ENCODE measurements around the gene TGFBR2.

TGFBR2 gene

DNA sequence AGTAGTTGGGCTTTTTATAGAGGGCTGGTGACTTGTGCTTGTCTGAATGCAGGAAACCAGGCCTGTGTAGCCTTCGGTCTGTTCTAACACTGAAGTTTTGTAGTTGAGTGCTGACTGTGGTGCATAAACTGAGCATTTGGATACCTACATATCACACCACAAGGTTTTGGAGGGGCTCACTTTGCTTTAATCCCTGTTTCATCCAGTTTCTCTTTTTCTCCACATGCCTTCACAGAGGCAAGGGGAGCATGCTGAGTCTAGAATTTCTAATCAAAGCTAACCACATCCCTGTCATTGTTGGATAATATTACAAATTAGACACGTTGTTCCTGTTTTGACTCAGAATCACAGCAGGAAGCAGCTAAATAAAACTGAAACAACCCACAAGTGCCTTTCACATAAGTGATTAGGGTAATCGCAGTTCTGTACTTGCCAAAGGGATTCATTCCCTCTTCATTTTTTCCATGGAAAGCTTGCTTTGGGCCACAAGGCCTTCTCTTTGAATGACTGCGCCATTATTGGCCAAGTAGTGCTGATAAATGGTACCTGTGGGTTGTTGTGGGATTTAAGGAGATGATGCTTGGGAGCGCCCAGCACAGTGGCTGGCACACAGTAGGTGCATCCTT lies 48.9 kb downstream of the TGFBR2 start:
- Histone ChIP-seq H3K36me3 (replicated peaks; ENCODE audit: low read depth, low read length) (peaks cover 54% of the 10 kb centered on the region), H3K9me3 (ENCODE audit: insufficient read depth, low read length) (no peaks in the 10 kb centered on the region), H3K79me2 (ENCODE audit: low read length) (no peaks in the 10 kb centered on the region), H3K27ac (ENCODE audit: low read length) (peak overlapping the region; percentile 7; the same call in 1 of the 2 replicates), H3K4me1 (ENCODE audit: low read length) (peaks cover 57% of the 10 kb centered on the region), H3K4me3 (ENCODE audit: low read length) (peak overlapping the region; percentile 27; the same call in 1 of the 2 replicates), H3K27me3 (ENCODE audit: low read depth, low read length) (peaks cover 78% of the 10 kb centered on the region), H2AFZ (ENCODE audit: low read depth, low read length) (no peak overlapping the region), H3K9ac (ENCODE audit: low read length) (no peak overlapping the region), H3K4me2 (ENCODE audit: low read length) (peak overlapping the region; percentile 61), H4K20me1 (ENCODE audit: insufficient read depth, low read length) (peaks cover 52% of the 10 kb centered on the region)
- peak; percentile 98 for TF ChIP-seq EZH2phosphoT487 (IDR thresholded peaks at IDR 0.05; ENCODE audit: low read depth)
- TF ChIP-seq, protein P1, sequence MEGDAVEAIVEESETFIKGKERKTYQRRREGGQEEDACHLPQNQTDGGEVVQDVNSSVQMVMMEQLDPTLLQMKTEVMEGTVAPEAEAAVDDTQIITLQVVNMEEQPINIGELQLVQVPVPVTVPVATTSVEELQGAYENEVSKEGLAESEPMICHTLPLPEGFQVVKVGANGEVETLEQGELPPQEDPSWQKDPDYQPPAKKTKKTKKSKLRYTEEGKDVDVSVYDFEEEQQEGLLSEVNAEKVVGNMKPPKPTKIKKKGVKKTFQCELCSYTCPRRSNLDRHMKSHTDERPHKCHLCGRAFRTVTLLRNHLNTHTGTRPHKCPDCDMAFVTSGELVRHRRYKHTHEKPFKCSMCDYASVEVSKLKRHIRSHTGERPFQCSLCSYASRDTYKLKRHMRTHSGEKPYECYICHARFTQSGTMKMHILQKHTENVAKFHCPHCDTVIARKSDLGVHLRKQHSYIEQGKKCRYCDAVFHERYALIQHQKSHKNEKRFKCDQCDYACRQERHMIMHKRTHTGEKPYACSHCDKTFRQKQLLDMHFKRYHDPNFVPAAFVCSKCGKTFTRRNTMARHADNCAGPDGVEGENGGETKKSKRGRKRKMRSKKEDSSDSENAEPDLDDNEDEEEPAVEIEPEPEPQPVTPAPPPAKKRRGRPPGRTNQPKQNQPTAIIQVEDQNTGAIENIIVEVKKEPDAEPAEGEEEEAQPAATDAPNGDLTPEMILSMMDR (IDR thresholded peaks at IDR 0.05; ENCODE audit: low read depth, low read length), result no peak

DNA sequence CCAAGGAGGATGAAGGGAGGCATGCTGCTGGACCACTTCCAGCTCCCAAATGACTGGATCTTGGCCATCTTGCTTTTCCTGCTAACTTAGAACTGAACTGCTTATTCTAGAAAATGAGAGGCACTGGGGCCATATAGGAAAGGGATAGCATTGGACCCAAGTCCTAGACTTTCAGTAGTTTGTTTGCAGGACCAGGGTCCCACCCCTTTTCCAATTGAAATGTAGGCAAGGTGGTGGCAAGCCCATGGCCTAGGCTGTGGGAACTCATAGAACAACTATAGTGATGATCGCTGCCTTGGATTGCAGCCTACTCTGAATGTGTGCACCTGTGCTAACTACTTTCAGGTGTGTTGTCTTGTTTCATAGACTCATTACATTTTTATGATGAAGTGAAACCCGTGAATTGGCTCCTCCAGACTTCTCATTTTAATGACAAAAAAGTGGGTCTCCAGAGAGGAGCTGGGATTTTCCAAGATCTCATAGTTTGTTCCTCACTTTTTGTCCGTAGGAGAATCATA lies 50.3 kb downstream of the TGFBR2 start:
- Histone ChIP-seq H3K27ac (ENCODE audit: low read length) (no peak overlapping the region), H3K4me1 (ENCODE audit: low read length) (peaks cover 57% of the 10 kb centered on the region), H2AFZ (ENCODE audit: low read depth, low read length) (no peak overlapping the region)

DNA sequence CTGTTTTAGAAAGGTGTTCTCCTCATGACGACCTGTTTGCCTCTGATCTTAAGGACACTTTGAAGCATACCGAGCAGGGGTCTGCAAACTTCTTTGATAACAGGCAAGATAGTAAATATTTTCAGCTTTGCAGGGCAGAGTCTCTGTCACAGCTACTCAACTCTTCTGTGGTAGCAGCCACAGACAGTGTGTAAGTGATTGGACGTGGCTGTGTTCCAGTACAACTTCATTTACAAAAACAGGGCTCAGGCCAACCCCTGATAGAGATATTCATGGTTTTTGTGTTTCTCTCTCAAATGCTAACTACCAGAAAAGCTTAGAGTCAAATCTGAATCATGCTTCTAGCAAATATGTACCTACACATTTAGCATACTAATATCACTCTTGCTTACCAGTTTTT lies 51.5 kb downstream of the TGFBR2 start:
- TF ChIP-seq EZH2phosphoT487 (IDR thresholded peaks at IDR 0.05; ENCODE audit: low read depth), result no peak
- Histone ChIP-seq H2AFZ (ENCODE audit: low read depth, low read length) (no peak overlapping the region), H3K27ac (ENCODE audit: low read length) (peak overlapping the region; percentile 31), H3K27me3 (ENCODE audit: low read depth, low read length) (peaks cover 80% of the 10 kb centered on the region), H3K36me3 (replicated peaks; ENCODE audit: low read depth, low read length) (peaks cover 43% of the 10 kb centered on the region), H3K4me2 (ENCODE audit: low read length) (peak overlapping the region; percentile 72), H3K9ac (ENCODE audit: low read length) (no peak overlapping the region), H4K20me1 (ENCODE audit: insufficient read depth, low read length) (peaks cover 56% of the 10 kb centered on the region), H3K4me1 (ENCODE audit: low read length) (peaks cover 57% of the 10 kb centered on the region), H3K79me2 (ENCODE audit: low read length) (no peaks in the 10 kb centered on the region), H3K9me3 (ENCODE audit: insufficient read depth, low read length) (no peaks in the 10 kb centered on the region), H3K4me3 (ENCODE audit: low read length) (peak overlapping the region; percentile 15; the same call in 1 of the 2 replicates)

More for the DNA sequence above, 50.3 kb downstream of the TGFBR2 start:
- no peak overlapping the region for H3K4me3 ChIP-seq (ENCODE audit: low read length)
- no peaks in the 10 kb centered on the region for H3K79me2 ChIP-seq (ENCODE audit: low read length)
- no peak overlapping the region for H3K9ac ChIP-seq (ENCODE audit: low read length)
- no peak for TF ChIP-seq EZH2phosphoT487 (IDR thresholded peaks at IDR 0.05; ENCODE audit: low read depth)
- TF ChIP-seq, protein P1 (IDR thresholded peaks at IDR 0.05; ENCODE audit: low read depth, low read length), result no peak
- H3K36me3 ChIP-seq (replicated peaks; ENCODE audit: low read depth, low read length), result peaks cover 50% of the 10 kb centered on the region
- H3K4me2 ChIP-seq (ENCODE audit: low read length), result peak overlapping the region; percentile 72
- H3K27me3 ChIP-seq (ENCODE audit: low read depth, low read length), result peaks cover 79% of the 10 kb centered on the region
- H4K20me1 ChIP-seq (ENCODE audit: insufficient read depth, low read length), result peaks cover 55% of the 10 kb centered on the region
- H3K9me3 ChIP-seq (ENCODE audit: insufficient read depth, low read length), result no peaks in the 10 kb centered on the region

DNA sequence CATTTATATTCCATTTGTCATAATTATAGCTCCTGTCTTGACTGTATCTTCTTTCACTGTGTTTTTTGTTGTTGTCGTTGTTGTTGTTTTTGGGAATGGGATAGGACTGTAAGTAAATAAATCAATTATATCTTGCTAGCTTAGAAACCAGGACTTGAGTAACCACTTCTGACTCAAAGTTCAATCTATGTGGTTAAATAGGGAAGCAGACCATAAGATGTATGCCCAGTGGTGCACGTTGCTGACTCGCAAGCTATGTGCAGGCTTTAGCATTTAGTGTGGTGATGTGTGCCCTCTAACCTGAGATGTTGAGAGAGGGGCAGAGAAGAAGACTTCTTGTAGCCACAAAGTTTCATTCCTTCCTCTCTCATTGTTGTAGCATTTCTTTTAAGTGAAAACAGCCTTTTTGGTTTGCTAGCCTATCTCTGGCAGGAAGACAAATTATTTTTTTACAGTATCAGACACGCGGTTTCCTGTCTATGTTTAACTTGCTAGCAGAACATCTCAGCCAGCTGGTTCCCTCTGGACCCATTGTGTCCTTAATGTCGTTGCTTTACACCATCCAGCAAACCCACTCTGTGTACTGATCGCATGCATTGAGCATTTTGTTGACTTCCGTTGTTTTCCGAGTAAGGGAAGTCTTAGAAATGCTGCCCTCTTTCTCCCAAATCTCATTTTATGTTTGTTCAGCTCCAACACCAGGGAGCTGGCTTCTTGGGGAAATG lies 52.1 kb downstream of the TGFBR2 start:
- no peaks in the 10 kb centered on the region for H3K79me2 ChIP-seq (ENCODE audit: low read length)
- H2AFZ ChIP-seq (ENCODE audit: low read depth, low read length), result no peak overlapping the region
- peak overlapping the region; percentile 31 for H3K27ac ChIP-seq (ENCODE audit: low read length)
- no peak overlapping the region for H3K9ac ChIP-seq (ENCODE audit: low read length)
- H3K9me3 ChIP-seq (ENCODE audit: insufficient read depth, low read length), result no peaks in the 10 kb centered on the region
- TF ChIP-seq, protein P1 (IDR thresholded peaks at IDR 0.05; ENCODE audit: low read depth, low read length), result peak; percentile 24; the same call in 1 of the 2 replicates
- peak; percentile 69; the same call in 1 of the 2 replicates for TF ChIP-seq EZH2phosphoT487 (IDR thresholded peaks at IDR 0.05; ENCODE audit: low read depth)
- H3K27me3 ChIP-seq (ENCODE audit: low read depth, low read length), result peaks cover 81% of the 10 kb centered on the region
- peaks cover 57% of the 10 kb centered on the region for H3K4me1 ChIP-seq (ENCODE audit: low read length)
- peak overlapping the region; percentile 72 for H3K4me2 ChIP-seq (ENCODE audit: low read length)
- peaks cover 41% of the 10 kb centered on the region for H3K36me3 ChIP-seq (replicated peaks; ENCODE audit: low read depth, low read length)
- peak overlapping the region; percentile 51 for H3K4me3 ChIP-seq (ENCODE audit: low read length)
- peaks cover 56% of the 10 kb centered on the region for H4K20me1 ChIP-seq (ENCODE audit: insufficient read depth, low read length)
